IPS-NIHi7 (cell line): ENCODE results near the gene CELA2B.
"Not testable (repeated sequence)": the region's sequence is repeated elsewhere in the genome, so short reads cannot be mapped to it uniquely, and the experiment has no call there.

ENCODE experiments used
- DNase-seq: peaks from one replicate; pipeline ENCODE4 v3.0.0; 2012; ENCODE audit warnings: mixed read lengths; ENCODE audit errors: extremely low spot score

CELA2B gene

GRCh38 chr1:15445390-15446122 is 30.3 kb upstream of the CELA2B start:
- no peak for DNase-seq

GRCh38 chr1:15446212-15446611 is 29.7 kb upstream of the CELA2B start:
- no peak for DNase-seq

- DNase-seq: no peak
Observed at GRCh38 chr1:15448877-15449462, 26.9 kb upstream of the CELA2B start.

- DNase-seq: no peak
Observed at GRCh38 chr1:15449567-15449966, 26.3 kb upstream of the CELA2B start.

GRCh38 chr1:15451014-15451722 is 24.7 kb upstream of the CELA2B start:
- DNase-seq: no peak

- no peak for DNase-seq
Observed at GRCh38 chr1:15452216-15452615, 23.7 kb upstream of the CELA2B start.

GRCh38 chr1:15452866-15453571 is 22.9 kb upstream of the CELA2B start:
- DNase-seq: no peak

GRCh38 chr1:15453734-15454133 is 22.2 kb upstream of the CELA2B start:
- DNase-seq: no peak

GRCh38 chr1:15454256-15454655 is 21.6 kb upstream of the CELA2B start:
- DNase-seq: no peak

- no peak for DNase-seq
Observed at GRCh38 chr1:15455522-15455921, 20.4 kb upstream of the CELA2B start.

GRCh38 chr1:15456313-15456954 is 19.5 kb upstream of the CELA2B start, which contains the start of gene CELA2A:
Gene CELA2A (plus strand): TSS chr1:15456732. CDS start chr1:15456754, 22 bp downstream.
- DNase-seq: no peak

GRCh38 chr1:15457585-15457984 is 18.3 kb upstream of the CELA2B start:
- DNase-seq: no peak

GRCh38 chr1:15458388-15458787 is 17.5 kb upstream of the CELA2B start:
- not testable (repeated sequence) for DNase-seq

GRCh38 chr1:15459771-15460707 is 15.9 kb upstream of the CELA2B start:
- DNase-seq: no peak

GRCh38 chr1:15460708-15461095 is 15.2 kb upstream of the CELA2B start:
- no peak for DNase-seq

GRCh38 chr1:15463064-15463800 is 12.7 kb upstream of the CELA2B start:
- DNase-seq: not testable (repeated sequence)

- not testable (repeated sequence) for DNase-seq
Observed at GRCh38 chr1:15463926-15464322, 12.0 kb upstream of the CELA2B start.

GRCh38 chr1:15465674-15466073 is 10.2 kb upstream of the CELA2B start:
- no peak for DNase-seq

GRCh38 chr1:15466955-15467625 is 8.8 kb upstream of the CELA2B start:
- not testable (repeated sequence) for DNase-seq
